Renal cortex interstitium (tissue), 15 donors: Measurements from ENCODE around the gene CCDC85B. TPM values are rescaled to one million over a fixed set of nuclear protein-coding genes. Genes with fewer than 3 reads are reported as not detected.
"Not testable (repeated sequence)": the region's sequence is repeated elsewhere in the genome, so short reads cannot be mapped to it uniquely, and the experiment has no call there.

ENCODE experiments used
- DNase-seq, 11 donors: peaks; one replicate each; pipeline ENCODE4 v3.0.0-alpha.2; 2013; ENCODE audit warnings: low read depth in 9 of 11, low spot score in 4 of 11; ENCODE audit errors: extremely low read depth in 1 of 11
- long read RNA-seq, 16 experiments: transcript quantifications; one replicate each; lab custom pipeline, GENCODE V29; 2026
- polyA plus RNA-seq, 3 donors: library from polyadenylated mRNA; unstranded; fragments of 120-200 nt; gene quantifications; one replicate each; pipeline ENCODE4 v1.2.1, GENCODE V29; 2013; ENCODE audit not compliant: insufficient read length in 3 of 3

The CCDC85B gene
- 10 to 100 TPM in 2 of 3 donors, 1 to 10 TPM in 1; 5.7 to 17.4 (median 11.1) TPM for polyA plus RNA-seq
- long read RNA-seq, donor 1, transcript CCDC85B-201 (1 exons, 1,524 nt): major isoform, 37 of 37 reads
- long read RNA-seq, donor 1, partial matches to known transcripts: 0 of 37 reads
- long read RNA-seq, donor 1, other reads (novel, unspliced or antisense): 0 of 37 reads
- long read RNA-seq, donor 2, transcript CCDC85B-201 (1 exons, 1,524 nt): major isoform, 44 of 44 reads
- long read RNA-seq, donor 2, partial matches to known transcripts: 0 of 44 reads
- long read RNA-seq, donor 2, other reads (novel, unspliced or antisense): 0 of 44 reads
- long read RNA-seq, donor 3, transcript CCDC85B-201 (1 exons, 1,524 nt): major isoform, 52 of 52 reads
- long read RNA-seq, donor 3, partial matches to known transcripts: 0 of 52 reads
- long read RNA-seq, donor 3, other reads (novel, unspliced or antisense): 0 of 52 reads
- long read RNA-seq, donor 4, transcript CCDC85B-201 (1 exons, 1,524 nt): major isoform, 31 of 31 reads
- long read RNA-seq, donor 4, partial matches to known transcripts: 0 of 31 reads
- long read RNA-seq, donor 4, other reads (novel, unspliced or antisense): 0 of 31 reads
- long read RNA-seq, donor 5: 0 reads
- long read RNA-seq, donor 6, transcript CCDC85B-201 (1 exons, 1,524 nt): major isoform, 29 of 29 reads
- long read RNA-seq, donor 6, partial matches to known transcripts: 0 of 29 reads
- long read RNA-seq, donor 6, other reads (novel, unspliced or antisense): 0 of 29 reads
- long read RNA-seq, donor 7, transcript CCDC85B-201 (1 exons, 1,524 nt): major isoform, 61 of 61 reads
- long read RNA-seq, donor 7, partial matches to known transcripts: 0 of 61 reads
- long read RNA-seq, donor 7, other reads (novel, unspliced or antisense): 0 of 61 reads
- long read RNA-seq, donor 8, transcript CCDC85B-201 (1 exons, 1,524 nt): major isoform, 69 of 69 reads
- long read RNA-seq, donor 8, partial matches to known transcripts: 0 of 69 reads
- long read RNA-seq, donor 8, other reads (novel, unspliced or antisense): 0 of 69 reads
- long read RNA-seq, donor 9, transcript CCDC85B-201 (1 exons, 1,524 nt): major isoform, 32 of 32 reads
- long read RNA-seq, donor 9, partial matches to known transcripts: 0 of 32 reads
- long read RNA-seq, donor 9, other reads (novel, unspliced or antisense): 0 of 32 reads
- long read RNA-seq, donor 10, transcript CCDC85B-201 (1 exons, 1,524 nt): major isoform, 44 of 44 reads
- long read RNA-seq, donor 10, partial matches to known transcripts: 0 of 44 reads
- long read RNA-seq, donor 10, other reads (novel, unspliced or antisense): 0 of 44 reads
- long read RNA-seq, donor 11, transcript CCDC85B-201 (1 exons, 1,524 nt): major isoform, 20 of 20 reads
- long read RNA-seq, donor 11, partial matches to known transcripts: 0 of 20 reads
- long read RNA-seq, donor 11, other reads (novel, unspliced or antisense): 0 of 20 reads
- long read RNA-seq, donor 12, transcript CCDC85B-201 (1 exons, 1,524 nt): major isoform, 23 of 23 reads
- long read RNA-seq, donor 12, partial matches to known transcripts: 0 of 23 reads
- long read RNA-seq, donor 12, other reads (novel, unspliced or antisense): 0 of 23 reads
- long read RNA-seq, donor 13: 0 reads
- long read RNA-seq, donor 14, transcript CCDC85B-201 (1 exons, 1,524 nt): major isoform, 34 of 34 reads
- long read RNA-seq, donor 14, partial matches to known transcripts: 0 of 34 reads
- long read RNA-seq, donor 14, other reads (novel, unspliced or antisense): 0 of 34 reads
- long read RNA-seq, donor 15, transcript CCDC85B-201 (1 exons, 1,524 nt): major isoform, 14 of 14 reads
- long read RNA-seq, donor 15, partial matches to known transcripts: 0 of 14 reads
- long read RNA-seq, donor 15, other reads (novel, unspliced or antisense): 0 of 14 reads
- long read RNA-seq, donor 16, transcript CCDC85B-201 (1 exons, 1,524 nt): major isoform, 83 of 83 reads
- long read RNA-seq, donor 16, partial matches to known transcripts: 0 of 83 reads
- long read RNA-seq, donor 16, other reads (novel, unspliced or antisense): 0 of 83 reads

- peak; percentile 86 to 96 (median 93) for DNase-seq
Observed at GRCh38 chr11:65890324-65891218, at the start of gene CCDC85B. Gene CCDC85B (plus strand): TSS chr11:65890673. CDS start chr11:65890784, 111 bp downstream.

GRCh38 chr11:65842144-65842543 is 48.3 kb upstream of the CCDC85B start:
- DNase-seq: no peak

GRCh38 chr11:65843811-65844210 is 46.7 kb upstream of the CCDC85B start:
- DNase-seq: no peak

GRCh38 chr11:65844231-65844872 is 46.1 kb upstream of the CCDC85B start:
- DNase-seq: no peak

- no peak for DNase-seq
Observed at GRCh38 chr11:65847746-65848145, 42.7 kb upstream of the CCDC85B start.

GRCh38 chr11:65848693-65849092 is 41.8 kb upstream of the CCDC85B start:
- not testable (repeated sequence) for DNase-seq

- DNase-seq: no peak
Observed at GRCh38 chr11:65849366-65849765, 41.1 kb upstream of the CCDC85B start.

GRCh38 chr11:65849771-65850216 is 40.7 kb upstream of the CCDC85B start:
- DNase-seq: no peak

- DNase-seq: no peak
Observed at GRCh38 chr11:65850217-65851082, 40.0 kb upstream of the CCDC85B start.

- DNase-seq: no peak
Observed at GRCh38 chr11:65851083-65851579, 39.3 kb upstream of the CCDC85B start.

GRCh38 chr11:65851811-65852507 is 38.5 kb upstream of the CCDC85B start:
- DNase-seq: no peak

GRCh38 chr11:65852508-65853245 is 37.8 kb upstream of the CCDC85B start:
- DNase-seq: no peak

GRCh38 chr11:65853246-65853979 is 37.1 kb upstream of the CCDC85B start:
- DNase-seq: no peak
